Measurements from ENCODE around the gene UBE2H.

UBE2H gene

DNA sequence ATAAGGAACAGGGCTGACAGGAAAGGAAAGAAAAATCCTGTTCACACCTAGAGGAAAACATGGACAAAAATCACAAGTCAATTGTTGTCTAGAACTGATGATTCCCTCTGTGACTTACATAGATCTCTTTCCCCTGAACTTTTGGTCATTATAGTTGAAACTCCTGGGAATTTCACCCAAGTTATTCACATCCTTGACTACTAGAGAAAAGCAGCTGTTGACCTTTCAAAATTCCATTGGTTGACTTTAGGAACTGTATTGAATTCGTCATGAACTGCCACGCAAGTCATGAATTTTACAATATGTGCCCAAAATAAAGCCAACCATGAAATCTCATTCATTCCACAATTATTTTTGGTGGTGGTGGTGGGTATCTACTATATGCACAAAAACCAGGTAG is 104.3 kb downstream of the UBE2H start:
- no peak for DNase-seq (ENCODE audit: low read depth)
- TF ChIP-seq, protein P1, sequence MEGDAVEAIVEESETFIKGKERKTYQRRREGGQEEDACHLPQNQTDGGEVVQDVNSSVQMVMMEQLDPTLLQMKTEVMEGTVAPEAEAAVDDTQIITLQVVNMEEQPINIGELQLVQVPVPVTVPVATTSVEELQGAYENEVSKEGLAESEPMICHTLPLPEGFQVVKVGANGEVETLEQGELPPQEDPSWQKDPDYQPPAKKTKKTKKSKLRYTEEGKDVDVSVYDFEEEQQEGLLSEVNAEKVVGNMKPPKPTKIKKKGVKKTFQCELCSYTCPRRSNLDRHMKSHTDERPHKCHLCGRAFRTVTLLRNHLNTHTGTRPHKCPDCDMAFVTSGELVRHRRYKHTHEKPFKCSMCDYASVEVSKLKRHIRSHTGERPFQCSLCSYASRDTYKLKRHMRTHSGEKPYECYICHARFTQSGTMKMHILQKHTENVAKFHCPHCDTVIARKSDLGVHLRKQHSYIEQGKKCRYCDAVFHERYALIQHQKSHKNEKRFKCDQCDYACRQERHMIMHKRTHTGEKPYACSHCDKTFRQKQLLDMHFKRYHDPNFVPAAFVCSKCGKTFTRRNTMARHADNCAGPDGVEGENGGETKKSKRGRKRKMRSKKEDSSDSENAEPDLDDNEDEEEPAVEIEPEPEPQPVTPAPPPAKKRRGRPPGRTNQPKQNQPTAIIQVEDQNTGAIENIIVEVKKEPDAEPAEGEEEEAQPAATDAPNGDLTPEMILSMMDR (IDR thresholded peaks at IDR 0.05; ENCODE audit: control insufficient read depth, extremely low read depth, insufficient read depth) = no peak
- no peak overlapping the region for H3K4me3 ChIP-seq (ENCODE audit: low read depth, low read length)

DNA sequence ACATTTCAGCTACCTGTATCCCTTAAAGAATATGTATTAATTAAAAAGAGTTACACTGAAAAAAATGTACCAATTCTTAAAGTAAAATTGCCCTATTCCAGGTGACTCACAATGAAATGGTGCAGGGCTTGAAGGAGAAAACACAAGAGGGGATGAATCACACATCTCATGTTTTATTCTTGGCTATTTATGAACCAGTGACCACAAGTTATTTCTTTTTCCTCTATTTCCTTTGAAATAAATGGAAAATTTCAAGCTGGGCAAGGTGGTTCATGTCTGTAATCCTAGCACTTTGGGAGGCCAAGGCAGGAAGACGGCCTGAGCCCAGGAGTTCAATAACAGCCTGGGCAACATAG is 106.8 kb downstream of the UBE2H start:
- no peak overlapping the region for H3K4me3 ChIP-seq (ENCODE audit: low read depth, low read length)
- TF ChIP-seq, protein P1 (IDR thresholded peaks at IDR 0.05; ENCODE audit: control insufficient read depth, extremely low read depth, insufficient read depth) = no peak
- no peak for DNase-seq (ENCODE audit: low read depth)

DNA sequence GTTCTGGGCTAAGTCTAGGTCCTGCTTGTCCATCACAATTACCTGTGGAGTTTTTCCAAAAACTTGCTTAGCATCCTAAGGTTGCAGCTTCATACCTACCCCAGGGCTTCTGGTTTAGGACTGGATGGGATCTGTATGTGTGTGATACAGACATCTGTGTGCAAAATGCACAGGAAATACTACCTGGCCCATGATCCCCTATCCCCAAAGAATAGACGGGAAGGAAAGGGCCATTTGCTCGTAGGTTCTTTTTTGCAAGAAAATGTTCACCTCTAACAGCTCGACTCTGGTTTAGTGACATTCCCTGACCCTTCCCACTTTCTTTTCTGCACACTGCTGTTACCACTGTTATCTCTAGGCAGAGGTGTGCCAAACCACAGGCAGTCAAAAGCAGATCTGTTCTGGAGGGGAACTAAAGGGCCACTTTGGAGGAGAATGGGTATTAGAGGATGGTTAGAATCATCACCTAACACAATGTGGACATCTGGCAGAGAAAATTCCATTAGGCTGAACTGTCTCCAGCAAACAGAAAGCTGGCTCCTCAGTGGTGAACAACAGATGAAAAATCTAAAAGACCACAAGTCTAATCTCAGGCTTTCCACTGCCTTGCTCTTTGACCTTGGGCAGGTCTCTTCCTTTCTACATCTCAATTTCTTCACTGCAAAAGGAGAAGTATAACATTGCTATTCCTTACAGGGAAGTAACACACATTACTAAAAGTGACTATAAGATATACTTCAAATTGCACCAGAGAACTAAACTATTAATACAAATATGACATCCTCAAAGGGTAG is 107.4 kb downstream of the UBE2H start:
- DNase-seq (ENCODE audit: low read depth) = no peak
- TF ChIP-seq, protein P1 (IDR thresholded peaks at IDR 0.05; ENCODE audit: control insufficient read depth, extremely low read depth, insufficient read depth) = no peak
- no peak overlapping the region for H3K4me3 ChIP-seq (ENCODE audit: low read depth, low read length)

DNA sequence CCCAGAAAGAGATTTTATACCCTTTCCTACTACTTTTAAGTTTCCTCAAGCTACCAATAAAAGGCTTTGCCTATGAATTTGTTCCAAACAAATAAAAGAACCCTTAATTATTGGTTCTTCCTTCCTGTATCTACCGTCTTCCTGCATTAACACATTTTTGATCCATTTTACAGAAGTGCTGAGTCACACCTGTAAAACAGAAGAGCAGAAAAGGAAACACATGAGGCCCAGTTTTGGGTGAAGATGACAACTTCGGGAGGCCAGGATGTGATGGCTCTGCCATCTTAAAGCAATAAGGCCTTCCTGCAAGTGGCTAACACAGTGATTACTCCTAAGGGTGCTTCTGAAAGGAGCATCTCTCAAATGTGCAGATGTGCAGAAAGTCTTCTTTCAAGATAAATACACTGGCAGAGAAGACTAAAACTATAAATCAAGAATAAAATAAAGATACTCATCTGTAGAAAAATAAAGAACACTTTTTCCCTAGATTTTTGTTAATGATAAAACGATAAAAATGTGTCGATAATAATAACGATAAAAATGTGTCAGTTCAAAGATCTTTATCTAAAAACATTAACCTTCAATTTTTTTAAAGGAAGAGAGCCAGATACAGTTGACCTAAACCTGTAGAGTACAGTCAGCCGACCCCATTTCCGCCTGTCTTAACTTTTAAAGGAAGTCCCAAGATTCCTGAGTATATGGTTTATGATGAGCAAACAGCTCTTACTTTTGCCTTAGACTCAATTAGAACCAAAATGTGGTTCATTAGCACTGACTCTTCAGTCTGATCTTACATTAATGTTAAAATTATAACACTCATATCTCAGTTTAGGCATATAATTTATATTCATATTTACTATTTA is 108.6 kb downstream of the UBE2H start:
- TF ChIP-seq, protein P1 (IDR thresholded peaks at IDR 0.05; ENCODE audit: control insufficient read depth, extremely low read depth, insufficient read depth) = no peak
- no peak for DNase-seq (ENCODE audit: low read depth)
- no peak overlapping the region for H3K4me3 ChIP-seq (ENCODE audit: low read depth, low read length)

DNA sequence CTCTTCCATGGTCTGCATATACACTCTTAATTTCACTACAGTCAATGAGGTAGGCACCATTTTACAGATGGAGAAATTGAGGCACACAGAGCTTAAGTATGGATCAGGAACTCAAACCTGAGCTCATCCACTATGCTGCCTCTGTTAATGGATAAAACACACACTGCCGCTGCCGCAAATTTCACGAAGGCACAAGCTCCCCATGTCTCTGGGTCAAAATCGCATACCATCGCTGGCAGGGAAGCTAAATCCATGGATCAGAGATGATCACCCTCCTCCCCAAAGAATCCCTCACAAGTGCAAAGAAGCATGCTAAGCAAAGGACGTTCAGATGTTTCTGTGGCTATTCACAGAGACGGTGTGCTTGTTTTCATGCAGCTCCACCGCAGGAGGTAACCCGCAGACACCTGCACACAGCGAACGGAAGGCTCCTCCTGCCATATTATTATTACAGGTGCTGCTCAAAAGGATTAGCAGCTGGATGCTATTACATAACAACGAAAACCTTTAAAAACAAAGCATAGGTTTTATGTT is 109.3 kb downstream of the UBE2H start:
- no peak overlapping the region for H3K4me3 ChIP-seq (ENCODE audit: low read depth, low read length)
- no peak for DNase-seq (ENCODE audit: low read depth)
- TF ChIP-seq, protein P1 (IDR thresholded peaks at IDR 0.05; ENCODE audit: control insufficient read depth, extremely low read depth, insufficient read depth) = no peak

DNA sequence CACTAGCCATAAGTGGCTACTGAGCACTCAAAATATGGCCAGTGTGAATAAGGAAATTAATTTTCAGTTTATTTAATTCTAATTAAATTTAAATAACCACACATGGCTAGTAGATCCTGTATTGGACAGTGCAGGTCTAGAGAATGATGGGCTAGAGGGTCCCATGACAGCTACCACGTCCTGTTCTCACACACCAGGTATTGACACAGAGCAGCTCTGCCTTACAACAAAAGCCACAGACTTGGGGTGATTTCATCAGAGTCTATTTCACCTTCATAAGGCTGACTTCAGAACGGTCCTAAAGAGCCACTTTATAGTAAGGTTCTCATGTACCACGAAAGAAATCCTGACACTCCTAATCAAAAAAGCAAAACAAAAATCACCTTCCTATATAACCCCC is 111.3 kb downstream of the UBE2H start:
- no peak for DNase-seq (ENCODE audit: low read depth)
- no peak overlapping the region for H3K4me3 ChIP-seq (ENCODE audit: low read depth, low read length)
- TF ChIP-seq, protein P1 (IDR thresholded peaks at IDR 0.05; ENCODE audit: control insufficient read depth, extremely low read depth, insufficient read depth) = no peak
